Peyer's patch (tissue), 4 donors: Measurements from ENCODE around the gene LRFN4.

Source experiments
- POLR2A ChIP-seq, 2 donors: fragments of 450-650 bp; IDR thresholded peaks; one replicate each; pipeline ENCODE4 v1.5.1; 2017; ENCODE audit warnings: antibody characterized with exemption in 2 of 2, mild to moderate bottlenecking in 2 of 2, moderate library complexity in 2 of 2
- TF ChIP-seq, protein P1 (sequence below), 6 experiments: fragments of 450-650 bp in 4 of 6; fragments of 200-600 bp in 2 of 6; sonication (generic) in 1 of 6; IDR thresholded peaks; one replicate each; pipeline ENCODE4 v1.5.1; 2017 to 2019; ENCODE audit warnings: antibody characterized with exemption in 6 of 6, mild to moderate bottlenecking in 3 of 6, moderate library complexity in 1 of 6

- TF ChIP-seq, protein P1, sequence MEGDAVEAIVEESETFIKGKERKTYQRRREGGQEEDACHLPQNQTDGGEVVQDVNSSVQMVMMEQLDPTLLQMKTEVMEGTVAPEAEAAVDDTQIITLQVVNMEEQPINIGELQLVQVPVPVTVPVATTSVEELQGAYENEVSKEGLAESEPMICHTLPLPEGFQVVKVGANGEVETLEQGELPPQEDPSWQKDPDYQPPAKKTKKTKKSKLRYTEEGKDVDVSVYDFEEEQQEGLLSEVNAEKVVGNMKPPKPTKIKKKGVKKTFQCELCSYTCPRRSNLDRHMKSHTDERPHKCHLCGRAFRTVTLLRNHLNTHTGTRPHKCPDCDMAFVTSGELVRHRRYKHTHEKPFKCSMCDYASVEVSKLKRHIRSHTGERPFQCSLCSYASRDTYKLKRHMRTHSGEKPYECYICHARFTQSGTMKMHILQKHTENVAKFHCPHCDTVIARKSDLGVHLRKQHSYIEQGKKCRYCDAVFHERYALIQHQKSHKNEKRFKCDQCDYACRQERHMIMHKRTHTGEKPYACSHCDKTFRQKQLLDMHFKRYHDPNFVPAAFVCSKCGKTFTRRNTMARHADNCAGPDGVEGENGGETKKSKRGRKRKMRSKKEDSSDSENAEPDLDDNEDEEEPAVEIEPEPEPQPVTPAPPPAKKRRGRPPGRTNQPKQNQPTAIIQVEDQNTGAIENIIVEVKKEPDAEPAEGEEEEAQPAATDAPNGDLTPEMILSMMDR (IDR thresholded peaks at IDR 0.05): no peak
- no peak for TF ChIP-seq POLR2A (IDR thresholded peaks at IDR 0.05)
Measured at GRCh38 chr11:66894141-66894540, 37.3 kb downstream of the LRFN4 start.
